ENCODE results near the gene VCAN. TPM values are rescaled to one million over a fixed set of nuclear protein-coding genes. Genes with fewer than 3 reads are reported as not detected.

The VCAN gene
- polyA plus RNA-seq, 3 donors from 2014 or later = 0.86 to 5.4 (median 1.6) TPM

DNA sequence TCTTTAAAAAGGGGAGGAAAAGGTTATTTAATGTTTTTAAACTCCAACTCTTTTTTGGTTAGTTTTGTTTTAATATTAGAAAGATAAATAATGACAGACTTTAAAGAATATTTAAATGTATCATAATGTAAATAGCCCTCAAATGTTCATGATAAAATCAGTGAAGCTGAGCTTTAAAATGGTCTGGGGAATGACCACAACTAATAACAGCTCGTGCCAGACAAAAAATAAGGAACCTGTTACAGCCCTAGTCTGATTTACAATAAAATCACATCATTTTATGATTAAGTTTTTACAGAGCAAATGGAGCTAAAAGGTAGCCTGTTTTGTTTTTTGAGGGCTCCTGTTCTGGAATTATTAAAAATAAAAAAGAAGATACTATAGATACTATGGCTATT is 46.1 kb downstream of the VCAN start:
- no peak overlapping the region for H3K27ac Mint-ChIP-seq
- DNase-seq = no peak

DNA sequence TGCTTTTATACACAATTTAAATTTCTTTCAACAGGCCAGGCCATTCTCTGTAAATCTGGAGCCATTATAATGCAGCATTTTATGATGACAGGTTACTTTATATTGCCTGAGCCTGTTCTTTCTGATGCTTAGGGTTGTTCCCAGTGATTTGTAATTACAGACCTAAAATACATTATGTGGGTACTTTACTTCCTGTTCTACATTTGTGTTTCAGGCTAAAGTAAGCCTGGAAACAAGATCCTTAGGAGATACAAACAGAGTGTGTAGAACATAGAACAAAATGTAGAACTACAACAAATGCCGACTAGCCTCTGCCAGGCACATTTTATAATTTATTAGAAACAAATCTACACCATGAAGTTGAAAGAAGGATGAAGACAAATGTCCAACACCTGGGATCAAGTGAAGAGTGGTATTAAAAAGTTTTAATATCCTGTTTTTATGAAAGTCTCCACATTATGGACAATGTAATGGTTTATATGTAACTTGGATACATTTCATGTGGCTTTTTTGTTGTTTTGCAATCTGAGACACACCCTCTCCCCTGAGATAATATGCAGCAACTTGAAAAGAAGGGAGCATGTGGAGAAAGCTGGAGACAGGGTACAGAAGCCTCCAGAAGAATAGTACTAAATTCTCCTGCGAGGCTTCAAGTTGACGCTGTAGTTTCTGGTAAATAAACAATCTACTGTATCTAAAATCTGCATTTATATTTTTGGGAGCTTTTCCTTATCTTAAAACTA is 46.9 kb downstream of the VCAN start:
- Mint-ChIP-seq H3K27me3 (ENCODE audit: low read depth in 3 of 3) (peaks cover 0 to 2% (median 0%) of the 10 kb centered on the region in 3 donors), H3K4me1 (no peaks in the 10 kb centered on the region), H3K36me3 (no peaks in the 10 kb centered on the region), H3K4me3 (no peak overlapping the region), H3K9me3 (no peaks in the 10 kb centered on the region), H3K27ac (no peak overlapping the region)
- DNase-seq = no peak

More for the DNA sequence above, 46.1 kb downstream of the VCAN start:
- Mint-ChIP-seq H3K9me3 (no peaks in the 10 kb centered on the region), H3K27me3 (ENCODE audit: low read depth in 3 of 3) (peaks cover 0 to 2% (median 0%) of the 10 kb centered on the region in 3 donors), H3K4me3 (no peak overlapping the region), H3K4me1 (no peaks in the 10 kb centered on the region), H3K36me3 (no peaks in the 10 kb centered on the region)

DNA sequence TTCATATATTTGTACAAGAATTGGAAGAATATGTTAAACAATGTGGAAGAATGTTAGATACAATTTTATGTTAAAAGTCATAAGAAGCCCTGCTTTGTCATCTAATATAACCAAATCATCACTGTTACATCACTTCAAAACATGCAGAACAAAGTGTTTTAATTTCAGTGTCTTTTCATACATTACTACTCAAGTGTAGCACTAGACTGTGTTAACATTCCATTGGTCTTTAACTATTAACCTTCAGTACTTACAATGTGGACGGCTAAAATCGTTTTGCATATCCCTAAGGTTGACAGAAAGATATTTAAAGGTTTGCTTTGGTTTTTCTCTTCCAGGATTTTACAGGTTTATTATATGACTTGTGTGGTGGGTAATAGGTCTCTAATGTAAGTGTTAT is 50.9 kb downstream of the VCAN start:
- Mint-ChIP-seq H3K36me3 (no peaks in the 10 kb centered on the region), H3K27ac (no peak overlapping the region), H3K4me3 (no peak overlapping the region), H3K27me3 (ENCODE audit: low read depth in 3 of 3) (peaks cover 0 to 2% (median 2%) of the 10 kb centered on the region in 3 donors), H3K9me3 (no peaks in the 10 kb centered on the region), H3K4me1 (no peaks in the 10 kb centered on the region)
- no peak for DNase-seq

DNA sequence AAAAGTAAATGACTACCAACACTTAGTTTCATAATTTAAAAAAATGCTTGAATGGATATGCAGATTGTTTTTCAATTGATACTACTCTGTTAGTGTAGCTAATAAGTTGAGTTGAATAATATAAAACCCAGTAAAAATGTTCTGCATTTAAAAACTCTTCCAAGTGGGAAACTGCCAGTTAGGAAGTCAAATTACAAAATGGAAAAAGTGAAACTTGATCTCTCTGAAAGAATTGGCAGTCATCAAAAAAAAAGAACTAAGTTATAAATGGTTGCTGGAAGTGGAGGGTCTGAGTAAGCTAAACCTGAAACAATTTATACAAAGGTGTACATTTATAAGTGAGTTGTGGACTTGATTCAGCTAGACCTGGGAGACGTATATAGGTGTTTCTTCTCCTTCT is 52.4 kb downstream of the VCAN start:
- H3K27ac Mint-ChIP-seq = no peak overlapping the region

DNA sequence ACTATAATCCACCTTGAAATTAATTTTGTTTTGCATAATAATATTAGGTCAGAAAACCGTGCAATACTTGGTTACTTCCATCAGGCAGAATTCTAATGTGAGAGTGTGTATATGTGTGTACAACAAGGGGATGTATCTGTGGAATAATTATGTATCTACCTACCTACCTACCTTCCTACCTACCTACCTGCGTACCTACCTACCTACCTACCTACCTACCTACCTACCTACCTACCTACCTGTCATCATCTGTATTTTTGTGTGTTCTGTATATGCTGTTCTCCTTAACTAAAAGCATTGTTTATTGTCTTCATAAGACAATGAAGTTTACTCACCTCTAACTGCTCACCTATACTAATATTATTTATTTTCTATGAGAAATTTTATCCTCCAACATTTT is 52.8 kb downstream of the VCAN start:
- Mint-ChIP-seq H3K27me3 (ENCODE audit: low read depth in 3 of 3) (peaks cover 0 to 2% (median 2%) of the 10 kb centered on the region in 3 donors), H3K4me3 (no peak overlapping the region), H3K36me3 (no peaks in the 10 kb centered on the region), H3K27ac (no peak overlapping the region), H3K4me1 (no peaks in the 10 kb centered on the region), H3K9me3 (peaks cover 0 to 2% (median 0%) of the 10 kb centered on the region in 6 donors)
- DNase-seq = no peak

More for the DNA sequence above, 52.4 kb downstream of the VCAN start:
- Mint-ChIP-seq H3K4me3 (no peak overlapping the region), H3K4me1 (no peaks in the 10 kb centered on the region), H3K27me3 (ENCODE audit: low read depth in 3 of 3) (peaks cover 0 to 2% (median 2%) of the 10 kb centered on the region in 3 donors), H3K36me3 (no peaks in the 10 kb centered on the region), H3K9me3 (peaks cover 0 to 2% (median 0%) of the 10 kb centered on the region in 6 donors)
- no peak for DNase-seq

DNA sequence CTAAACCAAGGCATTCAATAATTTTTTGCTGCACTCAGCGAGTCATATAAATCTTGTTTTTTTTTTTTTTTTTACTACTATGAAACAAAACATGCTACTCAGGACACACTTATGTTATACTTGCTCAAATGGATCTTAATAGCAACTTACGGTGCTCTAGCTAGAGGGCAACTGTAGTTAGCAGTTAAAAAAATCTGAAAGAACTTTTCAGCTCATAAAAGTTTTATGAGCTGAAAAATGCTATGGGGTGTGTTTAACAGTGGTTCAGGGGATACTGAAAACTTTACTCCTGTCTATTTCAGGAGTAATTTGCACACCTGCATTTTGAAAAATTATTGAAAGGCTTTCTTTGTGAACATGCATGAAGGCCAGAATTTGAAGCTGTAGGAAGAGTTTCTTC is 53.4 kb downstream of the VCAN start:
- peaks cover 0 to 2% (median 0%) of the 10 kb centered on the region in 6 donors for H3K9me3 Mint-ChIP-seq
- H3K27ac Mint-ChIP-seq = no peak overlapping the region
- no peak overlapping the region for H3K4me3 Mint-ChIP-seq
- no peaks in the 10 kb centered on the region for H3K4me1 Mint-ChIP-seq
- H3K27me3 Mint-ChIP-seq (ENCODE audit: low read depth in 3 of 3) = peaks cover 0 to 2% (median 2%) of the 10 kb centered on the region in 3 donors
- no peak for DNase-seq
- H3K36me3 Mint-ChIP-seq = no peaks in the 10 kb centered on the region

DNA sequence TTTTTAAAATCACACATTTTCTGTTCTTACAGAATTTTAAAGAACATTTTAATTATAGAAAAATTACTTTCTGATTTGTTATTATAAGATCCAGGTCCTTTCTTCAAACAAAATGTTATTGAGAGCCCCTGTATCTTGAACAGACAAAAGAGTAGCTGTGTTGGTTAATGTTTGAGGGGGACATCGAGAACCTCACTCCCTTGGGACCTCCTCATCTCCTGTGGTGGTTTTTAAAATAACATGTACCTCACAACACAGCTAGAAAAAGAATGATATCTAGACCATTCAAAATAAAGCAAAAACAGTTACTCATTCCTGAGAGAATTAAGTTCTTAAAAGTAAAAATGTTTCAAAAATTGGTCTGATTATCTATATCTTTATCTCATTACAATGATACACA is 54.7 kb downstream of the VCAN start:
- no peak for DNase-seq
- peaks cover 0 to 7% (median 0%) of the 10 kb centered on the region in 6 donors for H3K9me3 Mint-ChIP-seq
- H3K36me3 Mint-ChIP-seq = no peaks in the 10 kb centered on the region
- H3K4me1 Mint-ChIP-seq = no peaks in the 10 kb centered on the region
- H3K27me3 Mint-ChIP-seq (ENCODE audit: low read depth in 3 of 3) = peaks cover 0 to 2% (median 2%) of the 10 kb centered on the region in 3 donors
- no peak overlapping the region for H3K4me3 Mint-ChIP-seq
- no peak overlapping the region for H3K27ac Mint-ChIP-seq

DNA sequence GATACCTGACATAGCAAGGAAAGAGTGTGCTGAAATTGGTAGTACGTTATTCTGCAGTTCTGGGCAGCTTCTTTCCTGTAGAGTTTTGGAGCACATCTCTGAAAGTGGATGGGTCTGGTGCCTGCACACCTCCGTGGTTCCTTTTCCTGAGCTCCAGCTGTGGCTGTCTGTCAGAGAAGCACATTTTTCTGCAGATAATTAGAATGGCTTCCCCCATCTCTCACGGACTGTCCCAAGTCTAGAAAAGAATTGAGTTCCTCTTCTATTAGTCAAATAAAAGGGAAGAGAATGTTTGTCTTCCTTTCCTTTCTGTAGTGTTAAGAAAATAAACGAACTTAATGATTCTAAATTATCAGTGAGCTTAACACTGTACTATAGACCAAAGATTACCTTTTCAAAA is 55.7 kb downstream of the VCAN start:
- peaks cover 0 to 9% (median 0%) of the 10 kb centered on the region in 6 donors for H3K9me3 Mint-ChIP-seq

DNA sequence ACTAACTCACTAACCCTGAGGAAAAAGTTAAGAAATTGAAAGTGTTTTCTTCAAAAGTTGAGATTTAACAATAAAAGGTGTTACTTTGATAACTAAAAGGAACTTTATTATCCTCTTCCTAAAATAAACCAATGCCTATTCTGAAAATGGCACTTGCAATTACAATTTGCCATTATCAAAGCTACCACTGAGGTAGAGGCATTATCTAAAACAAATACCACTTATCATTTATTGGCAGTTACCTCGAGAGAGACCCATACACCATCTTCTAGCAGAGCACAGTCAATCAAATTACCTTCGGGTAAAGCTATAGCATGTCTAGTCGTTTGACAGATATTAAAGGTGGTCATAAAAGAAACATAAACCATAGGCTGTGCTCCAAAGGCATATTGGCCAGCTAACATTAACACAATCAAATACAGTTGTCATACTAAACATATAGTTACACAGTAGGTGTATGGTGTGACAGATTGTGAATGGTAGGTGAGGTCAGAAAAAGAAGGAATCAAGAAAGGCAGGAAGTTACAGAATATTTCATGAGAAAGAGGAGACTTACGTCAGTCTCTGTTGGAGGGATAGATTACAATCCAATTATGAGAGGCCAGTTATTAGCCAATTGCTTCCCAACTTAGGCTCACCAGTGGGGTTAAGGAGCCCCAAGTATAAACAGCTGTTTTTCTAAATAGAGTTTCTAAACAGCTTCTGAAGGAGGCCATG is 56.3 kb downstream of the VCAN start:
- Mint-ChIP-seq H3K4me3 (no peak overlapping the region), H3K27me3 (ENCODE audit: low read depth in 3 of 3) (peaks cover 0 to 4% (median 0%) of the 10 kb centered on the region in 3 donors), H3K9me3 (peaks cover 0 to 9% (median 0%) of the 10 kb centered on the region in 6 donors), H3K36me3 (no peaks in the 10 kb centered on the region), H3K4me1 (no peaks in the 10 kb centered on the region), H3K27ac (no peak overlapping the region)
- DNase-seq = no peak

More for the DNA sequence above, 55.7 kb downstream of the VCAN start:
- no peak for DNase-seq
- Mint-ChIP-seq H3K27me3 (ENCODE audit: low read depth in 3 of 3) (peaks cover 0 to 4% (median 0%) of the 10 kb centered on the region in 3 donors), H3K27ac (no peak overlapping the region), H3K36me3 (no peaks in the 10 kb centered on the region), H3K4me3 (no peak overlapping the region), H3K4me1 (no peaks in the 10 kb centered on the region)

DNA sequence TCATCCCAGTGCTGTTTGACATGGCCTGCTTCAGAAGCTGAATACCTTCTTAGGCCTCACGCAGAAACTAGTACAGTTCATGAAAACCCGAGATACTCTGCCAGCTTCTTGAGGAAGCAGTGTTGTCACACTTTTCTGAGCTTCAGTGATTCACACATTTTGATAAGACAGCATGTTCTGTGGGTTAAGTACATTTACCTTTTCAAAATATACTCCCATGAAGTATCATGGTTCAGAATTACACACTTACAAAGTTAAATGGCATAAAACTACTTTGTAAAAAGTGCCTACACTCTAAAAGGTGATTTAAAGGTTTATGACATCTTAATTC is 56.9 kb downstream of the VCAN start:
- H3K27ac Mint-ChIP-seq = no peak overlapping the region
- H3K4me1 Mint-ChIP-seq = no peaks in the 10 kb centered on the region
- DNase-seq = no peak
- H3K9me3 Mint-ChIP-seq = peaks cover 0 to 9% (median 0%) of the 10 kb centered on the region in 6 donors
- peaks cover 0 to 4% (median 2%) of the 10 kb centered on the region in 3 donors for H3K27me3 Mint-ChIP-seq (ENCODE audit: low read depth in 3 of 3)
- H3K4me3 Mint-ChIP-seq = no peak overlapping the region
- H3K36me3 Mint-ChIP-seq = no peaks in the 10 kb centered on the region

DNA sequence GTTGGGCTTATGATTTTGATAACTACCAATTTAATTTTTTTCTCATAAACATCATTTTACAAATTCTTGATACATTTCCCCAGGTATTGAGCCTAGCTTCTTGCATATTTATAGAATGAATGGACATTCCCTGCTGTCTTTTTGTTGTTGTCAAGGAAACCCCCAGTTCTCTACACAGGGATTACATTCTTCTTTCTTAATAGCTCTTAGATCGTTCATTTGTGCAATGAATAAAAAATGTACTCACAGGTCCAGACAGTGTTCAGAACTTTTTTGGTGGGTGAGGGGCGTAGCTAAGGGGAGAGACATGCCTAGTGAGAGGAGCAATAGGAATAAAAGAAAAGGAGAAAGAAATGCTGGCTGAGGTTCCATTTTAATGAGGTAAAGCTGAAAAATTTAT is 58.6 kb downstream of the VCAN start:
- no peaks in the 10 kb centered on the region for H3K36me3 Mint-ChIP-seq
- no peaks in the 10 kb centered on the region for H3K4me1 Mint-ChIP-seq
- no peak overlapping the region for H3K4me3 Mint-ChIP-seq
- no peak overlapping the region for H3K27ac Mint-ChIP-seq
- peaks cover 0 to 9% (median 0%) of the 10 kb centered on the region in 6 donors for H3K9me3 Mint-ChIP-seq
- H3K27me3 Mint-ChIP-seq (ENCODE audit: low read depth in 3 of 3) = peaks cover 0 to 7% (median 2%) of the 10 kb centered on the region in 3 donors
- no peak for DNase-seq

DNA sequence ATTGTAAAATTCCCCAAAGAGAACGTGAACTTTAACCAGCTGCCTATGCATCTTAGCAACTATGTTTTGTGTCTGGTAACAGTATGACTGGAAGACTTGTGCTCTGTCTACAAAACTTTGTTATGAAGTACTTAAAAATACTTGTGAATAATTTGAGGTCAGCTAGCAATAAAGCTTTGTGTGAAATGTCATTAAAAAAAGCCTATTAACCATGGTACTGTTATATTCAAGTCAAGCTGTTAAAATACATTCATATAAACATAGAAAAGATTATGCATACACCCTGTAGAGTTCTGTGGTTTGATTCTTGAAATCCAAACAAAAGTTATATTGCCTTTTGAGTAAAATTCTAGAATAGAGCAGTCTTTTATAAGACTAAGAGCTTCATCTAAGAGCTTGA is 60.1 kb downstream of the VCAN start:
- Mint-ChIP-seq H3K9me3 (peaks cover 0 to 9% (median 0%) of the 10 kb centered on the region in 6 donors), H3K36me3 (no peaks in the 10 kb centered on the region), H3K27me3 (ENCODE audit: low read depth in 3 of 3) (peaks cover 0 to 7% (median 2%) of the 10 kb centered on the region in 3 donors), H3K4me3 (no peak overlapping the region), H3K4me1 (no peaks in the 10 kb centered on the region), H3K27ac (no peak overlapping the region)
- DNase-seq = no peak

DNA sequence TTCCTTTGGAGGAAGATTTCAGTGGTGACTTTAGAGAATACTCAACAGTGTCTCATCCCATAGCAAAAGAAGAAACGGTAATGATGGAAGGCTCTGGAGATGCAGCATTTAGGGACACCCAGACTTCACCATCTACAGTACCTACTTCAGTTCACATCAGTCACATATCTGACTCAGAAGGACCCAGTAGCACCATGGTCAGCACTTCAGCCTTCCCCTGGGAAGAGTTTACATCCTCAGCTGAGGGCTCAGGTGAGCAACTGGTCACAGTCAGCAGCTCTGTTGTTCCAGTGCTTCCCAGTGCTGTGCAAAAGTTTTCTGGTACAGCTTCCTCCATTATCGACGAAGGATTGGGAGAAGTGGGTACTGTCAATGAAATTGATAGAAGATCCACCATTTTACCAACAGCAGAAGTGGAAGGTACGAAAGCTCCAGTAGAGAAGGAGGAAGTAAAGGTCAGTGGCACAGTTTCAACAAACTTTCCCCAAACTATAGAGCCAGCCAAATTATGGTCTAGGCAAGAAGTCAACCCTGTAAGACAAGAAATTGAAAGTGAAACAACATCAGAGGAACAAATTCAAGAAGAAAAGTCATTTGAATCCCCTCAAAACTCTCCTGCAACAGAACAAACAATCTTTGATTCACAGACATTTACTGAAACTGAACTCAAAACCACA is 67.4 kb downstream of the VCAN start:
- H3K27ac Mint-ChIP-seq = no peak overlapping the region
- peaks cover 0 to 5% (median under 1%) of the 10 kb centered on the region in 6 donors for H3K9me3 Mint-ChIP-seq
- no peak overlapping the region for H3K4me3 Mint-ChIP-seq

DNA sequence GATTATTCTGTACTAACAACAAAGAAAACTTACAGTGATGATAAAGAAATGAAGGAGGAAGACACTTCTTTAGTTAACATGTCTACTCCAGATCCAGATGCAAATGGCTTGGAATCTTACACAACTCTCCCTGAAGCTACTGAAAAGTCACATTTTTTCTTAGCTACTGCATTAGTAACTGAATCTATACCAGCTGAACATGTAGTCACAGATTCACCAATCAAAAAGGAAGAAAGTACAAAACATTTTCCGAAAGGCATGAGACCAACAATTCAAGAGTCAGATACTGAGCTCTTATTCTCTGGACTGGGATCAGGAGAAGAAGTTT is 67.9 kb downstream of the VCAN start:
- Mint-ChIP-seq H3K9me3 (peaks cover 0 to 5% (median under 1%) of the 10 kb centered on the region in 6 donors), H3K27me3 (ENCODE audit: low read depth in 3 of 3) (peaks cover 0 to 3% (median 2%) of the 10 kb centered on the region in 3 donors), H3K36me3 (no peaks in the 10 kb centered on the region), H3K27ac (no peak overlapping the region), H3K4me1 (peaks cover 2 to 9% of the 10 kb centered on the region in 2 donors), H3K4me3 (no peak overlapping the region)
- DNase-seq = no peak

More for the DNA sequence above, 67.4 kb downstream of the VCAN start:
- H3K4me1 Mint-ChIP-seq = peaks cover 2 to 9% of the 10 kb centered on the region in 2 donors
- H3K27me3 Mint-ChIP-seq (ENCODE audit: low read depth in 3 of 3) = peaks cover 0 to 4% (median 3%) of the 10 kb centered on the region in 3 donors
- no peak for DNase-seq
- no peaks in the 10 kb centered on the region for H3K36me3 Mint-ChIP-seq

All from immature natural killer cell (primary cell).